HG03135 (cell line): Measurements from ENCODE around the gene VPS51.

Experiments used
- ATAC-seq: cut with Tn5 transposase; IDR thresholded peaks from one replicate; pipeline ENCODE4 v1.9.1; 2021; ENCODE audit warnings: mild to moderate bottlenecking, moderate library complexity; ENCODE audit not compliant: unreplicated experiment

Gene VPS51

DNA sequence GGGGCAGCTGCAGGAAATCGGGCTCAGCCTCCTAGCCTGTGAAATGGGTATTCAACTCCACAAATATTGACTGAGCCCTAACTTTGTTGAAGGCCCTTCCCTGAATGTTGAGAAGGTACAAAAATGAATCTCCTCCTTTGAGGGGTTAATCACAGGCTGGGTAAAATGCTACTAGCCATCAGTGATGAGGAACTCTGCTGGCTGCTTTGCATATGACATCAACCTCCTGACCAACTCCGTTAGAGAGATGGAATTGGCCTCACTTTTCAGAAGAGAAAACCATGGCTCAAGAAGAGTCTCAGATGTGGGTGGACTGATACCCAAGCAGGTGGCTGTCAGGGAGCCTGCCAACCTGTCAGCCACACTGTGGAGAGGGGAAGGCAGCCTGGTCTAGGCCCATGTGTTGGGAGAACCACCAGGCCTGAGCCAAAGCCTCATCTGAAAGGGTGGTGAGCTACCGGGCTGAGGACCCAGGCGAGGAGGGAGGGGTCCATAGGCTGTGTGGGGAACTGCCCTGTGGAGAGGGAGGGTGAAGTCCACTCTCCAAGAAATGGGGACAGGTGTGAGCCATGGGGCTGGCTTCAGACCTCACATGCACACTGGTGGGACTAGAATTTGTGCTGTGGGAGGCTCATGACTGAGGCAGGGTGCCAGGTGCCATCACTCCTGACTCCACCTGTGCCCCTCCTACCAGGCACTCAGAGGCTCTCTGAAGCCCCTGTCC lies 23.9 kb upstream of the VPS51 start:
- no peak for ATAC-seq

DNA sequence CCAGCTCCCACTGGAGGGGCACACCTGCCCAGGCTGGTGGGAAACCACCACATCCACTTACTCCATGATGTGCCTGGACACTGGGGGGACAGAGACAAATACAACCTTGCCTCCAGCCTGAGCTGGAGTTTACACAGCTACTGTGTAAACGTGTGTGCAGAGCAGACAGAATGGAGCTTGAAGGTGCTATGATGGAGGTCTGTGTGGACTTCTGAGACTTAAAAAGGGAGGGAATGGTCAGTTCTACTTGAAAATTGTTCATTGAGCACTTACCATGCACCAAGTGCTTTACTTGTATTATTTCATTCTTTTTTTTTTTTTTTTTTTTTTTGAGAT lies 23.4 kb upstream of the VPS51 start:
- no peak for ATAC-seq

DNA sequence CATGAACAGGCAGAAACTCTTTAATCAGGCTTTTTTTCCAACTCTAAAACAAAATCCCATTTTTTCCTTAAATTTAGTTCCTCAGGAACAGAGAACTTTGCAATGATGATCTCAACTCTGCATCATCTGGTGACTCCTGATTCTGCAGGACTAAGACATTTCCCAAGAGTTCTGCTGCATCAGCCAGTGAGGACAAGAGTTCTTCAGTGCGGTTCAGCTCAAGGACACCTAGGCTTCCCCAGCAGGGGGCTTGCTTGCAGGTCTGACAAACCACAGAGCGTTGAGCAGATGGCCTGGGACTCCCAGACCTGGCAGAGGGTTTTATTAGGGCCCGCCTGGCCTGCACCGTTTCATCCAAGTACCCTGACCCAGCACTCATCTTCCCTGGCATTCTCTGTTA lies 18.6 kb upstream of the VPS51 start:
- no peak for ATAC-seq

DNA sequence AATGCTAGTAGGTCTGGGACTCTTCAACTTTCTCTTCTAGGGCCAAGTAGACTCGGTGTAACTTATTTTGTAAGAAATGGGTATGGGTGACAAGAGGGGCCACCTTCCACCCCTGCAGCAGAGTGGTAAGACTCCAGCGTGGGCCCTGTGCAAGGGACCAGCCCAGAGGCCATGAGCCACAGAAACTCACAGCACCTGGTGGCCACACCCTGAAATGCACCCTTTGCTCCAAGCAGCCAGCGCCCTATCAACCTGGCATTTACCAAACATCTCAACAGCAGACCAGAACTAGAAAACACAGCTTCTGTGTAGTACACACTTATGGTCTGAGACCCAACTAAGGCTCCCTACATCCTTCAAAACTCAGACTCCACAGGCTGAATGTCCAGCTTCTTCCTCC lies 17.9 kb upstream of the VPS51 start:
- ATAC-seq, result no peak

DNA sequence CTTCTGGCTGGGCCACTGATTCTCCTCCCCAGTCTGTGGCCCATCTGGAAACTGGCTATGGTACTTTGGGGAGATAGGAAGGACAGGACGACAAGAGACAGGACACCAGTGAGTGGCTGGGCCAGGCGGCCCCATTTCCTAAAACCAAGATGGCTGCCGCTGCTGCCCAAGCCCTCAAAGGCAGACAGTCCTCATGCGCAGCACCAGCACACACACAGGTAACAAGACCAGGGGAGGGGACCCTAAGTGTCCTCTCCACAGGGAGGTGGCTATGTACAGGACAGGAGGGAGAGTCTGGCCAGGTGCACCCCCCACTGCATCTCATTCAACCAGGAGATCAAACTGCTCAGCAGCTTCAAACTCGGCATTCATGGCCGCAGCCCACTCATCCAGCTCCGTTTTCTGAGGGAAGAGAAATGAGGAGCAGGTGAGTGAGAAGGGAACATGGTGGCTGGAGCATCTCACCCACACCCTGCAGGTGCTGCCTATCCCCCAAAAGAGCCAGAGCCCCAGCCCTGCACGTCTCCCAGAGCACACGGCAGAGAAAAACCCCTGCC lies 17.1 kb upstream of the VPS51 start:
- ATAC-seq, result no peak

DNA sequence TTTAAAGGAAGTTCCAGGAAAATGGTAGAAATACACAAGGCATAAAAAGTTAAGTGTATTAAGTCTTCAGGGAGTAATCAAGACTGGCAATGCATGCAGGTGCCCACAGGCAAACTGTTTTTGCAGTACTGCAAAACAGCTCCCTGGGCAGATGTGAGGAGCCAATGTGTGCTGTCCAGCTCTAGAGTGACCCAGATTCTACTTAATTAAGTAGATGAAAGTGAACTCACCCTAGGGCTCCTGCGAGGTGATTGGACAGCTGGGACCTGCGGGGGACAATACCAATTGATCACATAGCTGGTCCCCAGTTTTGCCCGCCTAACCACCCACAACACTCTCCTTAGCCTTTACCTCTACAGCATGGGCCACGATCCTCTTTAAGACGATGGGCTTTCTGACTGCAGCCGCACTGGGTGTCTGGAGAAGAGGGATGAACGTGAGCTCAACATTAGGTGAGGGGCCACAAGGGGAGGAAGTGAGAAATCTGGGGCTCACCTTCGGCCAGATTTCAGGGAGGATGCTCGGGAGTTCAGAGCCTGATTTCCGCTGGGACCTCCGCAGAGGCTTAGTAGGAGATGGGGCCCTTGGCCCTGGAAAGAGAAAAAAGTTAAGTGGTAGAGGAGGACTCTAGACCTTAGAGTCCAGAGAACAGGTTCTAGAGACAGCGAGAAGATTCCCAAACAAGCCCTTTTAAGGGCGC lies 12.7 kb upstream of the VPS51 start:
- ATAC-seq, result peak; percentile 13

DNA sequence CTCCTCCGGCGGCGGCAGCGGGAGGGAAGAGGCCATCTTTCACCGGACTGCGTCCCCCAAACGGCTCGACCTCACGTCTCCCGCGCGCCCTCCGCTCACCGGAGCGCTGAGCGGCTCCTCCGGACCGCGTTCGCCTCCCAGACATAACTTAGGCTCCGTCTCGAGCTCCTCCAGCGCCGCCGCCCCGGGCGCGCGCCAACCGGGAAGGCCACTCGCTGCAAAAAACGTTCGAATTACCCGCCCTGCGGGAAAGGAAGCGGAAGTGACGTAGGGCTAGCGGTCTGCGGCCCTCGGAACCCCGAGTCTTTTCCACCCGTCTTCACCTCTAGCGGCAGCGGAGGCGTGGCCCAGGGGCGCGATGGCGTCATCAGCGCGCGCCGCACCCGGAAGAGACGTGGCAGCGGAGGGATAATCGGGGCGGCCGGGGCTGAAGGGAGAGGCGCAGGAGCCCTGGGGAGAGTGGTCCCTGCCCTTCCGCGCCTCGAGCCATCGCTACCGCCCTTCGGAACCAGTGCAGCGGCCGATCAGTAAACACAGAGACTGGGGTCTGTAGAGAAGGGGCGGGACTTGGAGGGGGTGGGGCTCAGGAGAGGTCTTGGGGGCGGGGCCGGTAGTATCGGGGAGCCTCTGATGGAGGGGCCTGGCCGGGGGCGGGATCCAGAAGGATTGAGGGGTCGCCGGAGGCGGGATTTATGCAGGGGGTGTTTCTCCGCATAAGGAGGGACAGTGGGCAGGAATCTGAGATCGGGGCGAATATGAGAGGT lies 12.0 kb upstream of the VPS51 start, which contains the start of the genes CDCA5 and ZFPL1:
CDCA5 (minus strand) TSS at position 207 of the 764 bp plus-strand sequence; CDS start at position 145, 62 bp downstream.
ZFPL1 (plus strand) TSS at position 389 of the 764 bp plus-strand sequence. CDS start 477 bp downstream, outside the sequence.
- peak; percentile 79 for ATAC-seq

DNA sequence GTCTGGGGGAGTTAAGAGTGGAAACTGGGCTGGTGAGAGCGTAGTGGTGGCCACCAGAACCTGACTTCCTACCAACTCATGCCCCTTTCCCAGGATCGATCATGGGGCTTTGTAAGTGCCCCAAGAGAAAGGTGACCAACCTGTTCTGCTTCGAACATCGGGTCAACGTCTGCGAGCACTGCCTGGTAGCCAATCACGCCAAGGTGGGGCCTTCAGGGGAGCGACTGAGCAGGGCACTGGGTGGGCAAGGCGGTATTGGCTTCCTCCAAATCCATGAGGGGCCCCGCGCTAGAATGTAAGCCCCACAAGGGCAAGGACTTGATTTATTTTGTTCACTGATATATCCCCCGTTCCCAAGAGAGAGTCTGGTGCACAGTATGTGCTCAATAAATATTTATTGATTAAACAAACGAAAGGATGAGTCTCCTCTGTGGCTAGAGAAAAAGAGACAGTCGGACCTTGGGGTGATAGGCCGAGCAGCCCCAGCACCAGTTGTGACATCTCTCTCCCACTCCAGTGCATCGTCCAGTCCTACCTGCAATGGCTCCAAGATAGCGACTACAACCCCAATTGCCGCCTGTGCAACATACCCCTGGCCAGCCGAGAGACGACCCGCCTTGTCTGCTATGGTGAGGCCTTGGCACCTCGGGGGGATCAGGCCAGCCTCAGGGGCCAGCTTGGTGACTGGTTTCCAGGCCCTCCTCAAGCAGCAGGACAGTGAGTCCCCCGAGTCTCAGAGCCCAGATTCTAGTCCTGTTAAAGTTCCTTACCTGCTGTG lies 11.2 kb upstream of the VPS51 start:
- ATAC-seq, result peak; percentile 3

DNA sequence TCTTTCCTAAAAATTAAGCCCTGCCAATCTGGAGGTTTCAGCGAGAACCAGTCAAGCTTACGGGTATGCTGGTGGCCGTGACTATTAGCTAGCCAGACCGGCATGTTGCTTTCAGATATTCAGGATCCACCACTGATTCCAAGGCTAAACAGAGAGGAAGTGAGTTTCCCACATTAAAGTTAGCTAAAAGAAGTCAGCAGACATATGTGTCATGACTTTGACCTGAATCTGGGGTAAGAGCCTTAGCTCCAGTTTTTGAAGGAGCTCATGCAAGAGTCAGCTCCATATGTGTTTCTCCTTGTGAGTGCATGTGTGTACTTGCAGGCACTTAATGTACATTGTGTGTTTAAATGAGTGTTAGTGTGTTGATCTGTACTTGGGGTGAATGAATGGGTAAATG lies 10.6 kb upstream of the VPS51 start:
- ATAC-seq, result no peak

DNA sequence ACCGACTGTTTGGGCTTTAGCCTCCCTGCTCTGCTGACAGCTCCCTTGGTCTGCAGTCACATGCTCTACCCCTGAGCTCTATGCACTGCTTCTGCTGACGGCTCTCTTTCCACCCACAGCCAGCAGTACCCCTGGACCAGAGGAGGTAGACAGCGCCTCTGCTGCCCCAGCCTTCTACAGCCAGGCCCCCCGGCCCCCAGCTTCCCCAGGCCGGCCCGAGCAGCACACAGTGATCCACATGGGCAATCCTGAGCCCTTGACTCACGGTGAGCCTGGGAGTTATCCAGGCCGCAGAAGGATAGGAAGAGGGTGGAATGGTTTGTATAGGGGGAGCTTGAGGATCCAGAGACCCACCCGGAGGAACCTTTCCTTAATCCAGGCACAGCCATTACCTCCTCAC lies 9.2 kb upstream of the VPS51 start:
- no peak for ATAC-seq

DNA sequence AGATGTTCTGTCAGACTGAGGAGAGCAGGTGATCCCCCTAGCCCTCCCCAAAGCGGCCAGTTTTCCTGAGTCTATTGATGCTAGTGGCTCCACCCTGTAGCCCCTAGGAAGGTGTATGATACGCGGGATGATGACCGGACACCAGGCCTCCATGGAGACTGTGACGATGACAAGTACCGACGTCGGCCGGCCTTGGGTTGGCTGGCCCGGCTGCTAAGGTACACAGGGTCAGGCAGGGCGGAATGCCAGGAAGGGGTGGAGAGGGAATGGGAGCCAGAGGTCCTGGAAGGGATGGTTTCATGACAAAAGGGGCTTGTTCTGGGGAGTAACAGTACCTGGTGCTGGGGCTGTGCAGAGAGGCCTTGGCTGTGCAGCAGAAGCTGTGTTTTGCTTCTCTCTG lies 8.8 kb upstream of the VPS51 start:
- ATAC-seq, result no peak

DNA sequence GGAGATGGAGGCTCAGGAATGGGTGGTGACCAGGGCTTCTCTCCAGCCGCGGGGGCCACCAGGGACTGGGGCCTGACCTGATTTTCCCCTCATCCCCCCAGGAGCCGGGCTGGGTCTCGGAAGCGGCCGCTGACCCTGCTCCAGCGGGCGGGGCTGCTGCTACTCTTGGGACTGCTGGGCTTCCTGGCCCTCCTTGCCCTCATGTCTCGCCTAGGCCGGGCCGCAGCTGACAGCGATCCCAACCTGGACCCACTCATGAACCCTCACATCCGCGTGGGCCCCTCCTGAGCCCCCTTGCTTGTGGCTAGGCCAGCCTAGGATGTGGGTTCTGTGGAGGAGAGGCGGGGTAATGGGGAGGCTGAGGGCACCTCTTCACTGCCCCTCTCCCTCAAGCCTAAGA lies 8.2 kb upstream of the VPS51 start:
- no peak for ATAC-seq

DNA sequence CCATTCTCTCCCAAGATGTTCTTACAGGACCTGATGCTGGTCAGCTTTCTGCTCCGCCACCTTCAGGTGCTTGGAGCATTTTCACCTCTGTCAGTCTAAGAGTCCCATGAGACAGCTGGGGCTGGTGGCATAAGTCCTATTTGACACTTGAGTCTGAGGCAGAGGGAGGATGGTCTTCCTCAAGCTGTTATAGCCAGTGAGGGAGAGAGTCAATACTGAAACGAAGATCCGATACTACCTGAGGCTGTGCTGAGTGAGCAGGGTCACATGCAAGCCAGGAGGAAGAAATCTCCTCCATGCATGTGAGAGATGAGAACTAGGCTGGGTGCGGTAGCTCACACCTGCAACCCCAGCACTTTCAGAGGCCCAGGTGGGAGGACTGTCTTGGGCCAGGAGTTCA lies 6.4 kb upstream of the VPS51 start:
- ATAC-seq, result no peak

DNA sequence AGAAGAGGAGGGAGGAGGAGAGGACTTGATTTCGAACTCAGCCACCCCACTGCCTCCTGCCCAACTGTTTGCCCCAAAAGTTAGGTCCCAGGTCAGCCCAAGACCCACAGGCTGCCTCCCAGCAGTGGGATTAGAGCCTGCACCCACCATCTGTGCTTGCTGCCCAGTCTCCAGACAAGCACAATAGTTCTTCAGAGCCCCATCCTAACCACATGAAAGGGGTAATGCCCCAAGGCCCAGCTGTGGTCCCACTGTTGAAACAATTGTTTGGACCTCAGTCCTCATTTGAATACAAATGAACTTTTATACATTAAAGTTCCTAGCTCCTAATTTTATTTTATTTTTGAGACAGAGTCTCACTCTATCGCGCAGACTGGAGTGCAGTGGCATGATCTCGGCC lies 5.4 kb upstream of the VPS51 start:
- ATAC-seq, result no peak

DNA sequence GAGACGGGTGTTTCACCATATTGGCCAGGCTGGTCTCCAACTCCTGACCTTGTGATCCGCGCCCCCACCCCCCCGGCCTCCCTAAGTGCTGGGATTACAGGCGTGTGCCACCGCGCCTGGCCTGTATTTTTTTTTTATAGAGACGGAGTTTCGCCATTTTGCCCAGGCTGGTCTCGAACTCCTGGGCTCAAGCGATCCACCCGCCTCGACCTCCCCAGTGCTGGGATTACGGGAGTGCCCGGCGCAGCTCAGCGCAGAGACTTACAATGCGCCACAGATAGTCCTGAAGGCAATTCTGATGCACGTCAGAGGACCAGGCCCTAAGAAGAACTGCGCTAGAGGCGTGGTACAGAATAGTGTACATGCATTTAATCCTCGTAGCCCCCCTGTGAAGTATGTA lies 587 bp upstream of the VPS51 start:
- ATAC-seq, result no peak

DNA sequence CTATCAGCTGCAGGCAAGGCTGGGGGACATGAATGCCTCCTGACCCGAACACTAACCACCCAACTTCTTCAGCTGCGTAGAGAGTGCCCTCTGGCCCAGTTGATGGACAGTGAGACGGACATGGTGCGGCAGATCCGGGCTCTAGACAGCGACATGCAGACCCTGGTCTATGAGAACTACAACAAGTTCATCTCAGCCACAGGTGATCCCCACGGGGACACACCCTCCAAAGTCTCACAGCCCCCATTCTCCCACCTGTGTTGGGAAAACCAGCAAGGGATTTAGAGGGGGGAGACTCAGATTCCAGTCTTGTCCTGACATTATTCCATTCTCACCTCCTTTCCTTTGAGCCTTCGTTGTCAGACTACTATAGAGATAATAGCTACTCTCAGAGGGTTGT lies 912 bp downstream of the VPS51 start:
- no peak for ATAC-seq

DNA sequence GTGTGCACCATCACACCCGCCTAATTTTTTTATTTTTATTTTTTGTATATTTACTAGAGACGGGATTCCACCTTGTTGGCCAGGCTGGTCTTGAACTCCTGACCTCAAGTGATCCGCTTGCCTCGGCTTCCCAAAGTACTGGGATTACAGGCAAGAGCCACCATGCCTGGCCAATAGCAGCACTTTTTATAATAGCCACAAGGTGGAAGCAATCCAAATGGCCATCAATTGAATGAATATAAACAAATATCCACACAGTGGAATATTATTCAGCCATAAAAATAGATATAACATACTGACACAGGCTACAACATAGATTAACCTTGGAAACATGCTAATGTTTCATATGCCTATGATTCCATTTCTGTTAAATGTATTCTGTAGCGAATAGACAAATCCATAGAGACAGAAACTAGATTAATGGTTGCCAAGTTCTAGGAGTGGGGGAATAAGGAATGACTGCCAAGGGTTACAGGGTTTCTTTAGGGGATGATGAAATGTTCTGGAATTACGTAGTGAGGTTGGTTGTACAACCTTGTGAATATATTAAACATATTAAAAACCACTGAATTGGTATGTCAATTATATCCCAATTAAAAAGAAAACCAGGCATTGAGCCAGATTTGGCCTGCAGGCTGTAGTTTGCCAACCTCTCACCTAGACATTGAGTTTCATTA lies 4.8 kb downstream of the VPS51 start:
- ATAC-seq, result no peak

DNA sequence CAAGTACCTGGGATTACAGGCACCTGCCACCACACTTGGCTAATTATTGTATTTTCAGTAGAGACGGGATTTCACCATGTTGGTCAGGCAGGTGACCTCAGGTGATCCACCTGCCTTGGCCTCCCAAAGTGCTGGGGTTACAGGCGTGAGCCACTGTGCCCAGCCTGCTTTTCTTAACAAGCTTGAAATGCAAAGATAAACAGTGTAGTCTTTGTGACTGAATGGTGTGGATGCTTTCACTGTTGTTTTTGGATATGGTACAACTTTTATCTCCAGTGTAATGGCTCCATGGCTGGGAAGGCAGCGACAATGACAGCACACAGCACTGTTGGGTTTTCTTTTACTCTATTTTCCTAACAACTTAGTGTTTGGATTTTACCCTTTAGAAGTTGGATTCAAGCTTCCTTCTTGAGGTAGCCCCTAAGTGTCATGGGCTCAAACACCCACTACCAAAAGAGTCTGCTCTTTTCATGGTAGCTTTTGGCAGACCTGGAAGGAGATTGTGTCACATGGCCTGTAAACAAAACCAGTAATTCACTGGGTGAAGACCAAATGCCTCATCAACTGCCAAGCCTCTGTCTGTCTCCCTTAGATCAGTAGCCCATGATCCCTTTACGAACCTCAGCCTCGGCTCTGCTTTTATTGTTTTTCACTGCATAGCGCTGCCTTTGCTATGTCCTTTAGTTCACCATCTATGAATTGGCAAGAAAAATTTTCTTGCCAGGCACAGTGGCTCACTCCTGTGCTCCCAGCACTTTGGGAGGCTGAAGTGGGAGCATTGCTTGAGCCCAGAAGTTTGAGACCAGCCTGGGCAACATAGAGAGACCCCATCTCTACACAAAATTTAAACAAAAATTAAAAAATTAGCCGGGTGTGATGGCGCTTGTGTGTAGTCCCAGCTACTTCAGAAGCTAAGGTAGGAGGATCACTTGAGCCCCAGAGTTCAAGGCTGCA lies 6.4 kb downstream of the VPS51 start:
- ATAC-seq, result no peak

DNA sequence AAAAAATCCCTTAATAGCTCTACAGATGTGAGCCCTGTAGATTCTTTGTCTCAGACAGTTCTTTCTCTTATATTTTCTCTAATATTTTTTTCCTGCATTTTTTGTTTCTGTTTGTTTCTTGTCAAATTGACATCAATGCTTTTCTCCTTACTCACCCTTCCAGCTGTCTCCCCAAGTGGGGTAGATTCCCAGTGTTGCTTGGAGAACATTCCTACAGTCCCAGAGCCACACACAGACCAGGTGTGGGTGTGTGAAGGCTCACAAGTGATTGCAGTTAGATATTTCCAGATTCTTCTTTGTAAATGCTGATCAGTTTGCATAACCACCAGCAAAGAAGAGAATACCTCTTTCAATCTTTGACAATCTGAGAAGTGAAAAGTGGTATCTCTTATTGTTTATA lies 7.5 kb downstream of the VPS51 start:
- no peak for ATAC-seq
